GM18861 (cell line): ENCODE data around the gene SZT2.
A peak's percentile ranks its signal among the peaks of the same experiment; 100 is the strongest.
"Not testable (repeated sequence)": the region's sequence is repeated elsewhere in the genome, so short reads cannot be mapped to it uniquely, and the experiment has no call there.

Source experiments
- ATAC-seq: cut with Tn5 transposase; IDR thresholded peaks from one replicate; pipeline ENCODE4 v1.9.1; 2021; ENCODE audit not compliant: unreplicated experiment

The SZT2 gene

GRCh38 chr1:43360616-43361015, 29.1 kb upstream of the SZT2 start:
- ATAC-seq, result no peak

- no peak for ATAC-seq
Measured at GRCh38 chr1:43363283-43363934, 26.3 kb upstream of the SZT2 start.

GRCh38 chr1:43363935-43364525, 25.7 kb upstream of the SZT2 start:
- no peak for ATAC-seq

GRCh38 chr1:43365678-43366077, 24.0 kb upstream of the SZT2 start:
- ATAC-seq, result no peak

GRCh38 chr1:43366179-43366578, 23.5 kb upstream of the SZT2 start:
- ATAC-seq, result no peak

GRCh38 chr1:43366601-43367025, 23.1 kb upstream of the SZT2 start:
- ATAC-seq, result no peak

GRCh38 chr1:43367026-43367903, 22.4 kb upstream of the SZT2 start:
- ATAC-seq, result peak; percentile 26

GRCh38 chr1:43367904-43368645, 21.6 kb upstream of the SZT2 start, which contains the start of gene ELOVL1:
Gene ELOVL1, minus strand, starts transcription at chr1:43368011. Its CDS starts 2,402 bp downstream, at chr1:43365609.
- ATAC-seq, result peak; percentile 55

GRCh38 chr1:43368646-43369020, 21.1 kb upstream of the SZT2 start:
- ATAC-seq, result no peak

GRCh38 chr1:43369779-43370178, 19.9 kb upstream of the SZT2 start:
- ATAC-seq, result not testable (repeated sequence)

GRCh38 chr1:43370564-43370963, 19.1 kb upstream of the SZT2 start:
- ATAC-seq, result no peak

GRCh38 chr1:43372172-43372571, 17.5 kb upstream of the SZT2 start:
- no peak for ATAC-seq

- no peak for ATAC-seq
Measured at GRCh38 chr1:43373066-43373940, 16.4 kb upstream of the SZT2 start.

- no peak for ATAC-seq
Measured at GRCh38 chr1:43376723-43377235, 12.9 kb upstream of the SZT2 start.

- no peak for ATAC-seq
Measured at GRCh38 chr1:43377831-43378230, 11.9 kb upstream of the SZT2 start.

GRCh38 chr1:43379476-43379875, 10.2 kb upstream of the SZT2 start:
- ATAC-seq, result no peak

- no peak for ATAC-seq
Measured at GRCh38 chr1:43381612-43382011, 8.1 kb upstream of the SZT2 start.

GRCh38 chr1:43382027-43382779, 7.5 kb upstream of the SZT2 start:
- no peak for ATAC-seq

- ATAC-seq, result no peak
Measured at GRCh38 chr1:43383449-43383848, 6.2 kb upstream of the SZT2 start.
